HL-60 (cell line): ENCODE data around the gene TULP1.

Experiments
- DNase-seq, 2 experiments: peaks; one replicate each; pipeline ENCODE4 v3.0.0-alpha.2; 2010 to 2020; ENCODE audit warnings: low read depth in 1 of 2, low spot score in 1 of 2
- H3K27ac ChIP-seq: fragments of 250-450 bp; sonication (Bioruptor Pico); replicated peaks from 2 replicates; pipeline ENCODE4 v1.5.1; 2020; ENCODE audit warnings: mild to moderate bottlenecking, moderate library complexity
- H3K27me3 ChIP-seq: fragments of 250-450 bp; sonication (Bioruptor Pico); 2 replicates; pipeline ENCODE4 v1.5.1; 2021; ENCODE audit warnings: mild to moderate bottlenecking, moderate library complexity; ENCODE audit not compliant: insufficient read depth, poor library complexity, severe bottlenecking
- H3K4me3 ChIP-seq: replicated peaks from 2 replicates; pipeline ENCODE4 v1.5.1; 2011; ENCODE audit warnings: mild to moderate bottlenecking, control low read depth, low read length; ENCODE audit not compliant: insufficient read depth
- GABPA ChIP-seq: IDR thresholded peaks from 2 replicates; pipeline ENCODE4 v1.6.1; 2012; ENCODE audit warnings: low read depth
- POLR2AphosphoS5 ChIP-seq: IDR thresholded peaks from 2 replicates; pipeline ENCODE4 v1.6.1; 2012; ENCODE audit warnings: low read depth
- REST ChIP-seq: IDR thresholded peaks from 2 replicates; pipeline ENCODE4 v1.6.1; 2012; ENCODE audit warnings: low read depth; ENCODE audit not compliant: insufficient replicate concordance
- SPI1 ChIP-seq: IDR thresholded peaks from 2 replicates; pipeline ENCODE4 v1.6.1; 2012; ENCODE audit warnings: low read depth, mild to moderate bottlenecking, borderline replicate concordance
- TF ChIP-seq, protein P1 (sequence below): IDR thresholded peaks from one replicate; pipeline ENCODE4 v1.5.1; 2011; ENCODE audit warnings: low read length, control low read depth, inconsistent platforms; ENCODE audit not compliant: insufficient read depth

Gene TULP1

DNA sequence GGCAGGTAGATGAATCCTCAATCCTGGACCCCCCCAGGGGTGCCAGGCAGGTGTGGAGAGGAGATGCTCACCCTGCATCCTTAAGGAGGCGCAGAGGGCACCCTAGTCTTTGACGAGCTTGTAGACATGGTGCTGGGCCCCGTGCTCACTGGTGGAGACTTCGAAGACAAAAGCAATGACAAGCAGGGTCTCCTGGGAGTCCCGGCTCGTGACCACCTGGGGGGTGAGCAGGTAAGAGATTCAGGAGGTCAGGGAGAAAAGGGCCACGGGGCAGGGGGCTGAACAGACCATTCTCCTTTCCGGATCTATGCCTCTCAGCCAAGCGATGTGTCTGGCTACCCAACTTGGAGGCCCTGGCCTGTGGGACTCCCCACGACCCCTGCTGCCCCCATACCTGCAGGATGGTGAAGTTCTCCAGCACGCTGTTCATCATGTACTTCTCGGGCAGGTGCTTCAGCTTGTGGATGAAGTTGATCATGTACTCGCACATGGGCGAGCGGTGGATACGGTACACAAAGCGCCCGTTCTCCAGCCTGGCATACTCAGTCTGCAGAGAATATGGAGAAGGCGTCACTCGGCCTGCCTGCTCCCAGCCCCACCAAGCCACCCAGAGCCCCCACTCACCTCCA, 37.6 kb downstream of the TULP1 start:
- TF ChIP-seq POLR2AphosphoS5 (no peak), GABPA (no peak), SPI1 (no peak), REST (no peak)
- TF ChIP-seq, protein P1, sequence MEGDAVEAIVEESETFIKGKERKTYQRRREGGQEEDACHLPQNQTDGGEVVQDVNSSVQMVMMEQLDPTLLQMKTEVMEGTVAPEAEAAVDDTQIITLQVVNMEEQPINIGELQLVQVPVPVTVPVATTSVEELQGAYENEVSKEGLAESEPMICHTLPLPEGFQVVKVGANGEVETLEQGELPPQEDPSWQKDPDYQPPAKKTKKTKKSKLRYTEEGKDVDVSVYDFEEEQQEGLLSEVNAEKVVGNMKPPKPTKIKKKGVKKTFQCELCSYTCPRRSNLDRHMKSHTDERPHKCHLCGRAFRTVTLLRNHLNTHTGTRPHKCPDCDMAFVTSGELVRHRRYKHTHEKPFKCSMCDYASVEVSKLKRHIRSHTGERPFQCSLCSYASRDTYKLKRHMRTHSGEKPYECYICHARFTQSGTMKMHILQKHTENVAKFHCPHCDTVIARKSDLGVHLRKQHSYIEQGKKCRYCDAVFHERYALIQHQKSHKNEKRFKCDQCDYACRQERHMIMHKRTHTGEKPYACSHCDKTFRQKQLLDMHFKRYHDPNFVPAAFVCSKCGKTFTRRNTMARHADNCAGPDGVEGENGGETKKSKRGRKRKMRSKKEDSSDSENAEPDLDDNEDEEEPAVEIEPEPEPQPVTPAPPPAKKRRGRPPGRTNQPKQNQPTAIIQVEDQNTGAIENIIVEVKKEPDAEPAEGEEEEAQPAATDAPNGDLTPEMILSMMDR = no peak
- Histone ChIP-seq H3K27me3 (no peaks in the 10 kb centered on the region), H3K27ac (no peak overlapping the region), H3K4me3 (no peak overlapping the region)
- DNase-seq = no peak

GRCh38 chr6:35474131-35474941, 38.4 kb downstream of the TULP1 start:
- H3K4me3 ChIP-seq = no peak overlapping the region
- no peak overlapping the region for H3K27ac ChIP-seq
- DNase-seq = no peak
- no peaks in the 10 kb centered on the region for H3K27me3 ChIP-seq
- TF ChIP-seq POLR2AphosphoS5 (peak; percentile 32), SPI1 (no peak)

- Histone ChIP-seq H3K4me3 (no peak overlapping the region), H3K27me3 (no peaks in the 10 kb centered on the region), H3K27ac (no peak overlapping the region)
- TF ChIP-seq GABPA (no peak), POLR2AphosphoS5 (no peak), REST (no peak), SPI1 (no peak)
- TF ChIP-seq, protein P1 = no peak
- no peak for DNase-seq
Measured at GRCh38 chr6:35473850-35474130, 38.9 kb downstream of the TULP1 start.

GRCh38 chr6:35473075-35473849, 39.4 kb downstream of the TULP1 start:
- no peak overlapping the region for H3K4me3 ChIP-seq
- no peaks in the 10 kb centered on the region for H3K27me3 ChIP-seq
- TF ChIP-seq SPI1 (no peak), POLR2AphosphoS5 (0 out of 2 replicates have a peak, but pooled peaks have one; percentile 26)
- H3K27ac ChIP-seq = no peak overlapping the region
- no peak for DNase-seq
